ENCODE results near the gene NPLOC4. TPM values are rescaled to one million over a fixed set of nuclear protein-coding genes. Genes with fewer than 3 reads are reported as not detected.

The NPLOC4 gene
- total and polyA plus RNA-seq, 9 of the 15 experiments (the other 6 are each of a cell fraction or from before 2014, with no cell fraction given), result 1.5 to 116 (median 64.5) TPM

DNA sequence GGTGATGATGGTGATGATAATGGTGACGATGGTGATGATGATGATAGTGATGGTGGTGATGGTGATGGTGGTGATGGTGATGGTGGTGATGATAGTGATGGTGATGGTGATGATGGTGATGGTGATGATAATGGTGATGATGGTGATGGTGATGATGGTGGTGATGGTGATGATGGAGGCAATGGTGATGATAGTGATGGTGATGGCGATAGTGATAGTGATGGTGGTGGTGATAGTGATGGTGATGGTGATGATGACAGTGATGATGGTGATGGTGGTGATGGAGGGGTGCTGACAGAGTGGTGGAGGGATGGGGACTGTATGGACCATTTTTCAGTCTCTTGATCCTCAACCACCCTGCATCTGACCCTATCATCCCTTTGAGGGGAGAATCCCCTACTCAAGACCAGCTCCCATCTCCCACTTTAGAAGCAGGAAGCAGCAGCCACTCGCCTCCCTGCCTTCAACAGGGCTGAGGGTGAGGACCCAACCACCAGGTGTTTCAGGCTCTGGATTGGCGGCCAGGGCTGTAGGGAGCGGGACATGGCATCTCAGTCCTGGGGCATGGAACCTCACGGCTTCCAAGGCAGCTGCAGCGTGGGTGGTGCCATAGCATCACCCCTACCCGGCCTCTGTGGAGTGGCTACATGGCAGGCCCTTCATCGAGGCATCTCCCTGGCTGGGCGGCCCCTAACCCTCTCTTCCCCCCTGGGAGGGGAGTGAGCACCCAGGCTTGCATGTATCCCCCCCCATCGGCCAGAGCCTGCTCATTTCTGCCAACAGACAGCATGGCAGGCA, 104.2 kb downstream of the NPLOC4 start (continued):
- TF ChIP-seq ZNF395 (CRISPR knock-in tag; IDR thresholded peaks at IDR 0.05) (no peak), YY1 (IDR thresholded peaks at IDR 0.05; ENCODE audit: borderline replicate concordance in 1 of 3, control insufficient read depth in 1 of 3, extremely low read depth in 1 of 3, insufficient read depth in 3 of 3, insufficient read length in 1 of 3, insufficient replicate concordance in 2 of 3, low read depth in 1 of 3, low read length in 2 of 3) (no peak), HMGN3 (IDR thresholded peaks at IDR 0.05; ENCODE audit: borderline replicate concordance, extremely low read depth, insufficient read length, low read depth, low read length) (peak; percentile 19), PHB (CRISPR knock-in tag; IDR thresholded peaks at IDR 0.05) (no peak), FOXK1 (CRISPR knock-in tag; IDR thresholded peaks at IDR 0.05; ENCODE audit: borderline replicate concordance) (no peak)
- TF ChIP-seq, protein P1, sequence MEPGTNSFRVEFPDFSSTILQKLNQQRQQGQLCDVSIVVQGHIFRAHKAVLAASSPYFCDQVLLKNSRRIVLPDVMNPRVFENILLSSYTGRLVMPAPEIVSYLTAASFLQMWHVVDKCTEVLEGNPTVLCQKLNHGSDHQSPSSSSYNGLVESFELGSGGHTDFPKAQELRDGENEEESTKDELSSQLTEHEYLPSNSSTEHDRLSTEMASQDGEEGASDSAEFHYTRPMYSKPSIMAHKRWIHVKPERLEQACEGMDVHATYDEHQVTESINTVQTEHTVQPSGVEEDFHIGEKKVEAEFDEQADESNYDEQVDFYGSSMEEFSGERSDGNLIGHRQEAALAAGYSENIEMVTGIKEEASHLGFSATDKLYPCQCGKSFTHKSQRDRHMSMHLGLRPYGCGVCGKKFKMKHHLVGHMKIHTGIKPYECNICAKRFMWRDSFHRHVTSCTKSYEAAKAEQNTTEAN (CRISPR knock-in tag; IDR thresholded peaks at IDR 0.05), result no peak

Measured in K562 (cell line).